CD4-positive, alpha-beta T cell treated with Interleukin-6 at 100 ng/mL for 8 hours (primary cell): ENCODE measurements around the gene FHIT.

Source experiments
- DNase-seq: peaks from one replicate; pipeline ENCODE4 v3.0.0-alpha.2; 2020; ENCODE audit warnings: mixed read lengths, low spot score

Gene FHIT

DNA sequence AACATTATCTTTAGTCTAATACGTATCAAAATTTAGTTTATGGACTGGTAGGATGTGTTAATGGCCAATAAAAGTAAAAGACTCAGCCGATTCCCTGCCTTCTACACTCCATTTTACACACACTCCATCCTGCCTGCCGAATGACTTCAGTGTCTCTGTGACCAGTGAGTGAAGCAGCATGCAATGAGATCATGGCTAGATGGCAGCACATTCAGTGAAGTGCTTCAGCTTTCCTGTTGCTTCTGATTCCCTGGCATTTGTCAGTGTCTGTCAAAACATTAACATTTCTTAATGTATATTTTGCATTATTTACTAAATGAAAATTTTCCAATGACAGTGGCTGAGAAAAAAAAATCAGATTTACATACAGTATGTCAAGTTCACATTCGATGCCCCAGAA, 412.0 kb downstream of the FHIT start:
- no peak for DNase-seq

DNA sequence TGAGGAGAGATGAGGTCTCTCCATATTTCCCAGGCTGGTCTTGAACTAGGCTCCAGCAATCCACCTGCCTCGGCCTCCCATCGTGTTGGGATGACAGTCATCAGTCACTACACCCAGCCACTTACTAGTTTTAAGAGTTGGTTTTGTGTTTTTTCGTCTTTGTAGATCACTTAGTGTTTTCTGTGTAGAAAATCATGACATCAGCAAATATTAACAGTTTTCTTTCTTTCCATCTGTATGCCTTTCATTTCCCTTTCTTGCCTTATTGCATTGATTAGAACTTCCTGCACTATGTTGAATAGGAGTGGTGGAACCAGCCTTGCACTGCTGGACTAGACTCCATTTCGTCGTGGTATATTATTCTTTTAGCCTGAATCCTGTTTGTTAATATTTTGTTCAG, 415.5 kb downstream of the FHIT start:
- no peak for DNase-seq

DNA sequence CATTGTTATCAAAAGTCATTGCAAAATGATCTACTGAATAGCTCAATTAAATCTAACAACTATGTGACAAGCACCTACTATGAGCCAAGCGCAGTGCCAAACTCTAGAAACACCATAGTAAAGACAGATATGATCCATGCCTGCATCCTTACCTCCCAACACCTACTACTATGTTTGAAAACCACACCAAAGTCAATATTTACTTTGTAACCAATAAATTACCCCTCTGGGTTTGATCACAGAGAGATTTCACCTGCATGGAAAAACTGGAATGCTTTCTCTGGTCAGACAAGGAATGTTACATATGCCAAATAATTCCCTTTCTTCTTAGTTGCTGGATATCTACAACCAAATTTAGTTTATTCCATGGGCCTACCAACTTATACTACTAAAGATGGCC, 422.2 kb downstream of the FHIT start:
- no peak for DNase-seq

DNA sequence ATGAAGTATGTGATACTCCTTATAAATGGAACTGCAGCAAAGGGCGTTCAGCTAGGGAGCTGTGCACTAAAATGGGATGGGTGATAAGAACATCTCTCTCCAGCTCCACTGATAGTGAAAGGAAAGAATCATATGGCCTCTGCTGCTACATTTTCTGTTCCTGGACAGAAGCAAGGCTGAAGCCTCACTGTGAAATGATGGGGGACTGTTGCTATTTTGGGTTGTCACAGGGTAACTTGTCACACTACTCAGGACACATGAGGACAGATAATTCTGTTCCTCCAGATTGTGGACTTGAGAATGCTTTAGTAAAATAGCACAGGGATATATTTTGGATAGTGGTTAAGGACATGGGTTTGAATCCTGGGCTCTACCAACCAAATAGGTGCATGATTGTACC, 423.6 kb downstream of the FHIT start:
- no peak for DNase-seq

DNA sequence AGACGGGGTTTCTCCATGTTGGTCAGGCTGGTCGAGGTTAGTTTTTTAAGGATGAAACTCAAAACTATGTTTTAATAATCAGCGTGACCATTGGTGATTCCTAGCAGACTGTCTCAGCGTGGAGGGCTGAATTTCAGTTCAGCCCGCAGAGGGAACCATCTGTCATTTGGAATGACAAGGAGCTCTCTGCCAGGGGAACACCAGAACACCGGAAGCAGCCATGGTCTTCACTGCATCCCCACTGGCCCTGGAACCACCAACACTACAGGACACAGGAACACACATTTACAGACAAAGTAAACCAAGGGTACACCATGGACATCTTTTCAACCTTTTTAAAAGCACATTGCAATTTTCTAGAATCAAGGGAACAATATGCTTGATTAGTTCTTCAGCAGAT, 424.7 kb downstream of the FHIT start:
- DNase-seq = no peak

DNA sequence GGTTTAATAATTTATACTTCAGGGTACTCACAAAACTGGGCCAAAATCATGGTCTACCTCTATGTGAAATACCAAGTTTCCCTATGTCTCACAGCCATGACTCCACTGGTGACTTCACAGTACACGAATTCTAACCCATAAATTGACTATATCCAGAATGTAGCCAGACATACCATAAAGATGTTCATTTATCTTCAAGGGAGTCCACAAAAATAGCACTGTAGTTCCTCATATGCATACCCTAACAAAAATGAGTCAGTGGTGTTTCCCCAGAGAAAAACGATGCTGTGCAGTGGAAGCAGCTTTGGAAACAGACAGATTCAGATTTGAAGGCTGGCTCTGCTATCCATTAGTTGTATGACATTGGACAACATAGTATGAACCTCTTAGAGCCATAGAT, 438.8 kb downstream of the FHIT start:
- DNase-seq = no peak

DNA sequence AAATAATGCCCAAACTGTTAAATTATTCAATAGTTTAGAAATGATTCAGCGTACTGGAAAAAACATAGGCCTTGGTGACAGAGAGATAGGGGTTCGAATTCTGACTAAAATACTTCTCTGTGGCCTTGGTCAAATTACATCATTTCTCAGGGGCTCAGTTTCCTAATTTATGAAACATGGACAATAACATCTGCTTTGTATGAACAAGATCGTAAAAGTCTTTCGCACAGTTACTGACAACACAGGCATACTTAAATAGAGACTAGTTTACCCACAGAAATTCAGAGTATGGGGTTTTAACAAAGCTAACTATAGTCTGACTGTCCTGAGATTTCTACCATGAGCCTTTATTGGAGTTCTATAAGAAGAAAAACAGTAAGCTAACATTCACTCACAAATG, 440.4 kb downstream of the FHIT start:
- DNase-seq = no peak

DNA sequence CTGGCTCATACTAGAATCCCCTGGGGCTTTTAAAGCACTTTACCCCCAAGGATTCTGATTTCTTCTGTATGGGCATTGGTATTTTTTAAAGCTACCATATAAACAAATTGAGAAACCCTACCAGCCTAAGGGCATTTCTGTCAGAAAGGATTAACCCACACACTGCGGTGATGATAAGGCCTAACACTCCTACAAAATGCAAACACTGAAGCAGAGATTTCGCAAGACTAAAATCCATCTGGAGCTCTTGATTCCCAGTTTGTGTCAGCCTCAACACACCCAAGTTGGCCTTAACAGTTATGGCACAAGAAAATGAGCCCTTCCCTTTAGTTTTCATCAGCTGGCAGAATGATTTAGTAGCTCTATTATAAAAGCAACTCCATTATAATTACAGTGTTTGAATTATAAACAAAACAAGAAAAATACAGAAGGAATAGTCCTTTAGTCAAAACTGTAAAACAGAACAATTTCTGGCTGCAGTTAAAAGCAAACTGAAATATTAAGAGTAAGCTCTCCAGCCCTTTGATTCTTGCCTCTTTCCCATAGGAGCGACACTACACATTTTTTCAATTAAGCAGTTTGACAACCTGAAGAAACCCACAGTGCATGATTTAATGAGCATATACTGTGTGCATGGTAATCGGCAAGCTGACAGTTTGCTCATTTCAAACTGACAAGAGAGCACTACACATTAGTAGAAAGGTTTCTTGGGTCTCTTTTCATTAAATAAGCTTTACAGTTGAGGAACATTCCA, 441.2 kb downstream of the FHIT start:
- DNase-seq = no peak

DNA sequence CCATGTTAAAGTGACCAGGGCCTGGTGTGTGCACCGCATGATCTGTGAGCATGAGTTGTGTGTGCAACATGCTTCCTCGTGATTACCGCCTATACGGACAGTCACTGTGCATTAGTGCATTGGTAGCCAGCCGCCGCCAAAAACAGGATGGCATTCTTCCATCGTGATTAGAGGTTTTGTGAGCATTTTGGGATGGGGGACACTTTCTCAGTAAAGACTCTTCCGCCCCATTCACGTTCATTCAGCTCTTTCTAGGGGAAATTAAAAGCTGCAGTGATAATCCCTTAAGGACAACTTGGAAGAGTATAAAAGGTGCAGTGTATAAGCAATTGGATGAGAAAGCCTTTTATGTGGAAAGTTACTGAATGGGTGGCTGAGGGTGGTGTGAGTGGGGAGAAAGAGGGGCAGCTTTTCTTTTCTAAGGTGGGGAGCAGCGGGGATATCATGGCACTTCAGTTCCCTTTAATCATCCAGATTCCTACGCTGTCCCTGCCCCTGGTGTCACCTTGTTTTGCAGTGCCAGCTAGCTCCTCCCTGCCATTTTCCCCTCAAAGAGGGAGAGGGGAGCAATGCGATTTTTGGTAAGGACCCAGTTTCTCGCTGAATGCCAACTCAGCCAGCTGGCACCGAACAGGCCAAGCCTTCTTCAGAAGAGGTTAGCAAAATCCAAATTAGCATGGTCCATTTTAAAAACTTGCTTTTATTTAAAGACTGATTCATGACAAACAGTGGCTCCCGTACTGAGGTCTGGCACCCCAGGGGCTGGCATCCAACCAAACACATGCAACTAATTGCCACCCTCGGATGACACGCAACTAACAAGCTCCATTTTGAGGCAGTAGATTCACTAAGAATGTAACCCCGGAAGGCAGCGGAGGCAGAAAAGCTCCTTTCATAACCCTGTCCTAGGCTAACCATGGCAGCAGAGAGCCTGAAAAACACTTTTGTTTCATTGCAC, 447.8 kb downstream of the FHIT start:
- DNase-seq = no peak

DNA sequence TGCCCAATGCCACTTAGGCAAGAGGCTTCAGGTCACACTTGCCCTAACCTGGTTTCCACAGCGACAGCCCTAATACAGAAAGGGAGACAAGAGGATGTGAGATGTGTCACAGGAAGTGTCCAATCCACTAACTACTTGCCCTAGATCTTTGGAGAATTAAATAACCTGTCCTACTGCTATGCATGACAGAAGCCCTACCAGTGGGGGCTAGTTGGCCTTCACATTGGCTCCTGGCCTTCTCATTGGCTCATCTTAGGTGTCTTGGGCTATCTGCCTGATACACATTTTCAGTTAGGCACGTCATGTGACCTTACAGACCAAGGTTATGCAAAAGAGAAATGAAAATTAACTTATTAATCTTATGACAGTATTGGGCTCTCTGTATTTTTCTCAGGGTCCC, 449.9 kb downstream of the FHIT start:
- DNase-seq = no peak

DNA sequence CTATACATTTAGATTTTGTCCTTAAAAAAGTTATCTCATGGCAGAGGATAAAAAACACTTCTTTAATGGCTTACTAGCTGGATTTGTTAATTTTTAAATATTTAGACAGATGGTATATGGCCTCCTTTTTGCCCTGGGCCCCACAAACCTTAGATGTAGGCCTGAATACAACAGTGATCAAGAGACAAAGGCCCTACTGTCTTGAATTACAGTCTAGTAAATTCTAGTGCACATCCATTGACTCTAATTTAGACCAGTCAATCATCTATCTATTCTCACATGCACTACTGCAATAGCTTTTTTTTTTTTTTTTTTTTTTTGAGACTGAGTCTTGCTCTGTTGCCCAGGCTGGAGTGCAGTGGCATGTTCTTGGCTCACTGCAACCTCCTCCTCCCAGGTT, 452.8 kb downstream of the FHIT start:
- DNase-seq = no peak

DNA sequence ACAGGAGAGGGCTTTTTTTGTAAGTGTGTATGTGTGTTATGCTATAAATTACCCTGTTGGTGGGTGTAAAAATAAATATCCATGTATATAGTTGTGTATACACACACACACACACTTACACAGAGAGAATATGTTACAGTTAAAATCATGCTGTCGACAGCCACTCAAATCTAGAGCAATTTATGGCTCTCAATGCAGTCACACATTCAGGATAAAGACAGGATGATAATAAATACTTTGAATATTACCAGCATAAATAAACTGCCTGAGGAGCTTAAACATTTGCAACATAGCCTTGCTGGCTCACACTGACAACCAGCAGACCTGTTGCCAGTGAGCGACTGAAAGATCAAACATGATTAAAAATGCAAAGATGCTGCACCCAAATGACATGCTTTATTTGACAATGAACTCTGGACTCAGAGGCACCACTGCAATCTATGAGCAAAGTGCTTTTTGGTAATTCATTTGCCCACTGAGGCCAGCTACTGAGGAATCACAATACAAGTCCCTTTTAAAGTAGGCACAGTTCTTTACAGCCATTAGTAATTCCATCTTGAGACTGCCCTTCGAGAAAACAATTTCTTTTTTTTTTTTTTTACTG, 458.9 kb downstream of the FHIT start:
- DNase-seq = no peak

DNA sequence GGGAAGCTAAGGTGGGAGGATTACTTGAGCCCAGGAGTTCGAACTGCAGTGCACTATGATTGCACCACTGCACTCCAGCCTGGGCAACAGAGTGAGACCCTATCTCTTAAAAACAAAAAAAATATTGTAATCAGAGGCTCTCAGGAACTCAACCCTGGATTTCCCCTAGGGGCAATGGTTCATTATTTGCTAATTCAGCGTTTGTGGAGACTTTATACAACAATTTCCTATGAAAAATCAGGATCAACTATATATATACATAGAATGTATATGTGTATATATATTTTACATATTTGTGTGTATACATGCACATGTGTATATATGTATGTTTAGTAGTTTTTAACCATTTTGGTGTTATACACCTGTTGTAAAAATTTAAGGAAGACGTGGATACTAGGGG, 463.1 kb downstream of the FHIT start:
- no peak for DNase-seq

DNA sequence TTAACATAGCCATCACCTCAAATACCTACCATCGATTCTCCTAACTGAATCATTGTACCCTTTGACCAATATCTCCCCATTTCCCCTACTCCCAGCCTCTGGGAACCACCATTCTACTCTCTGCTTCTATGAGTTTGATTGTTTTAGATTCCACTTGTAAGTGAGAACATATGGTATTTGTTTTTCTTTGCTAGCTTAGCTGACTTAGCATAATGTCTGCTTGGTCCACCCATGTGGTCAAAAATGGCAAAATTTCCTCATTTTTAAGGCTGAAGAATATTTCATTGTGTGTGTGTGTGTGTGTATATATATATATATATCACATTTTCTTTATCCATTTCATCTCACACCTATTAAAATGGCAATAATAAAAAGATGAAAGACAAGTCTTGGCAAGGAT, 469.3 kb downstream of the FHIT start:
- no peak for DNase-seq

DNA sequence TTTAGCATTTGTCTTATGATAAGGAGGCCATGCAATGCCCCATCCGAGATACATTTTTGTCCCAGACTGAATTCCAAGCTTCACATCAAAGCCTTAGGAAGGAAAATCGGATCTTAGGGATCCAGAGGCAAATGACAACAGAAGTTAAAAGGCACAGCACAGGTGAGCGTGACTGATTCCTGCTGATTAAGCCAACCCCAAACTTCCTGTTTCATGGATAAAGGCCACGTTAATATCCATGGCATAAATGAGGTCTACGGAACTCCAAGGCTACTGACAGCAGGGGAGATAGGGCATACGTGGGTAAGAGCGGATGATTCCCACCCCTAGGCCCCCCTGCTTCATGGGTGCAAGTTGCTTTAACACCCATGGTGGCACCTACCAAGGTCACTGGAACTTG, 471.6 kb downstream of the FHIT start:
- no peak for DNase-seq

DNA sequence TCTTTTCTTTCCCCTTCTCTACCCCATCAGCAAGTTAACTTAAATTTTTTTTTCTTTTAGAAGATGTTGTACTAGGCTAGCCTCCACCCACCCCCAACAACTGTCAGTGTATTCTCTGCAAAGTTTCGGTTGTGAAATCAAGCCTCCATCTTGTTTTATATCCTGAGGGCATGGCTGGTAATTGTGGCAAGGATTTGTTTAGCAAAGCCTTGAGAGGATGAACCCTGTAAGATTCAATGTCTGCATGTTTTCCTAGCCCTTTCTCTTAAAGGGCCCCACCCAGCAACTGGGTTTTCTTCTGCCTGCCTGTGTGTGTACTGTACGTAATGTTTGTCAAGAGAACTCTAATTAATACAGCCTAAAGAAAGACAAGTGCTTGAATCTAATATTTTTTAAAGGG, 475.3 kb downstream of the FHIT start:
- no peak for DNase-seq

DNA sequence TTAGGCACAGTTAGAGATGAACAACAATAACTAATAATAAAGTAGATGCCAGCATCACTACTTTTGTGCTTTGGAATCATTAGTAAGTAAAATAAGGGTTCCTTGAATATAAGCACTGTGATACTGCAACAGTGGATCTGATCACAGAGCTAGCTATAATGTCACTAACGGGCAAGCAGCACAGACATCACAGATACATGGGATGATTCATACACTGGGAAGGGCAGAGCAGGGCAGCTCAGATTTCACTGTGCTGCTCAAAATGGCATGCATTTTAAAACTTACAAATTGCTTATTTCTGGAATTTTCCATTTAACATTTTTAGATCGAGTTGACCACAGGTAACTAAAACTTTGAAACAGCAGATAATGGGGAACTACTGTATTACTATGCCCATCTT, 476.6 kb downstream of the FHIT start:
- no peak for DNase-seq

DNA sequence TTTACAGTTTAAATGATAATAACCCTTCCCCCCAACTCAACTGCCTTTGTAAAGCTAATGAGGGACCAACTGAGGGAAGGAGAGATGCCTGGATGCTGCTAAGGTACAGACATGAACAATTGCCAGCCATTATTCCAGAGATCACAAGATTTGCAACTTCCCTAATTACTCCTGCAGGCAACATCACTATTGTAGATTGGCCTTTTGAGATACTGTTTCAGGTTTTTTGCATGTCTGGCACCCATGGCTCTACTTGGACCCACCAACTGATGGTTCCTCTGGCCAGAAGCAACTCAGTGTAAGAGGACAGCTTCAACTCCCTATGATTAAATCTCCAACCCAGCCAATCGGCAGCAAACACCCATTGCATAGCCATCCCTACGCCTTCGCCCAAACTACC, 478.7 kb downstream of the FHIT start:
- DNase-seq = no peak

DNA sequence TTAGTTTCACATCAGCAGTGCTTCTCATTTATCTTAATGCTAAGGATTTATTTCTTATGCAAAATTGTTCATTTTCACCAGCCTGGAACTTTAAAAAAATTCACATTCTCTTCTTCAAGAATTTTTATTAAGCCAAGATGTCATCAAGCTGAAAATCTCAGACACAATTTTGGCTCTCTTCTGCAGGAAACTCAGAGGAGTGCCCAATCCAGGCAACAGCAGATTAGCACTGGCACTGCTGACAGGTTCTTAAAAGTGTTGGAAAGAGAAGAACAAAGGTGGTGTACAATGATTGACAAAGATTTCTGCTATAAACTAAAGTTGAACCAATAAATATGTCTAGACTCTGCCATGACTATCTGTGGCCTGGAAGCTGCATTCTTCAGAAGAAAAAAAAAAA, 479.5 kb downstream of the FHIT start:
- no peak for DNase-seq

DNA sequence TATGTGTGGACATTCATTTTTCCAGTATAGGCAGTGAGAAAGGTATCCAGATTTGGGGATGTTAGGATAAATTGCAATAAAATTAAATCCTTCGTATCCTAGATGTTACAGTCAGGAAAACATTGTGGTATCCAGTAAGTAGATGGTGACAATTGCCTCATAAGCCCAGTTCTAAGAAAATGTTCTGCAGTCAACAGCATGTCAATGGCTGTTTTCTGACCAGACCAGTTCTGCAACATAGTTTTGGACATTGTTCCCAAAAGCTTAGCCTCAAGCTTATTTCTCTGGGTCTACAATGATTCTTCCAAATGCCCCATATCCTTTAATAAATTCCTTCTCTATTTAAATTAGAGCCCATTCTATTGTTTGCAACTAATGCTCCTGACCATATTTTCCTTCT, 480.7 kb downstream of the FHIT start:
- no peak for DNase-seq

DNA sequence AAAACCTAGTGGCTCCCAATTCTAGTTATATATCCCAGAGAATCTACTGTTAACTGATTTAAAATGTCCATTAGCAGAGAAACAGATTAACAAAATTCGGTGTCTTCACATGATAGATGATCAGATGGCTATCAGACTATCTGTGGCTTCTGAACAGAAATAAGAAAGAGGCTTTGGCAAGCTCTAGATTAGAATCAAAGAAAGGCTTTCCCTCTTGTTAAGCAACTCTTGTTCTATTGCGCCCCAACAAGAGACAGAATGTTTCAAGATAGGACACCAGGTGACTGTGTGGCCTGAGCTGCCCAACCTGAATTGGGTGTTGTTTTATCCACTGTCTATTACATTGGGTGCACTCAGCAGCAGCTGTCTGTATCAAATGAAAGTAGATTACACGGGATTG, 483.7 kb downstream of the FHIT start:
- DNase-seq = no peak

DNA sequence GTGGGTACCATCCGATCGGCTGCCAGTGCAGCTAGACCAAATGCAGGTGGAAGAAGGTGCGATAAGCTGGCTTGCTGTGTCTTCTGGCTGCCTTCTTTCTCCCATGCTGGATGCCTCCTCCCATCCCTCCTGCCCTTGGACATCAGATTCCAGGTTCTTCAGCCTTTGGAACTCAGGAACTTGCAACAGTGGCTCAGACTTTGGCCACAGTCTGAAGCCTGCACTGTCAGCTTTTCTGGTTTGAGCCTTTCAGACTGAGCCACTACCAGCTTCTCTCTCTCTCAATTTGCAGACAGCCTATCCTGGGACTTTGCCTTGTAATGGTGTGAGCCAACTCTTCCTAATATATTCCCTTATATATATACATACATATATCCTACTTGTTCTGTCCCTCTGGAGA, 485.5 kb downstream of the FHIT start:
- no peak for DNase-seq

DNA sequence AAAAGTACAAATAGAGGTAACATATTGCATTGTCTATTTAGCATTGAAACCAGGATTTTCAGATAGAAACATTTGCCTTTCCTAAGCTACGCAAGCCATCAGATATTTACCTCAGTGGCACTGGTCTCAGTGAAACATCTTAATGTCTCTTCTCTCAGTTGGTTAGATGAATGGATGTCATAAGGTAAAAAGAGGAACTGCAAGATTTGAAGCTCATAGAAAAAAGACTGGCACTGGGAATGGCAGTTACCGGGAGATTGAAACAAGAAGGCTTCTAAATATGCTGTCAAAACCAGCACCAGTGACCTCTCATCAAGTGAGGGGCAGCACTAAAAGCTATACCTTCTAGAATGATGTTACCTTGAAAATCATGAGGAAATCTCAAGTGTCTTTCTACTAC, 486.4 kb downstream of the FHIT start:
- DNase-seq = no peak
